C4-2B (cell line): ENCODE measurements around the gene GNL2.

Source experiments
- ZFX ChIP-seq: fragments of 450-650 bp; IDR thresholded peaks from 2 replicates; pipeline ENCODE4 v1.6.1; 2017
- TF ChIP-seq, protein P1 (sequence below): fragments of 450-650 bp; conservative IDR thresholded peaks from 2 replicates; pipeline ENCODE4 v1.5.1; 2017; ENCODE audit warnings: mild to moderate bottlenecking

DNA sequence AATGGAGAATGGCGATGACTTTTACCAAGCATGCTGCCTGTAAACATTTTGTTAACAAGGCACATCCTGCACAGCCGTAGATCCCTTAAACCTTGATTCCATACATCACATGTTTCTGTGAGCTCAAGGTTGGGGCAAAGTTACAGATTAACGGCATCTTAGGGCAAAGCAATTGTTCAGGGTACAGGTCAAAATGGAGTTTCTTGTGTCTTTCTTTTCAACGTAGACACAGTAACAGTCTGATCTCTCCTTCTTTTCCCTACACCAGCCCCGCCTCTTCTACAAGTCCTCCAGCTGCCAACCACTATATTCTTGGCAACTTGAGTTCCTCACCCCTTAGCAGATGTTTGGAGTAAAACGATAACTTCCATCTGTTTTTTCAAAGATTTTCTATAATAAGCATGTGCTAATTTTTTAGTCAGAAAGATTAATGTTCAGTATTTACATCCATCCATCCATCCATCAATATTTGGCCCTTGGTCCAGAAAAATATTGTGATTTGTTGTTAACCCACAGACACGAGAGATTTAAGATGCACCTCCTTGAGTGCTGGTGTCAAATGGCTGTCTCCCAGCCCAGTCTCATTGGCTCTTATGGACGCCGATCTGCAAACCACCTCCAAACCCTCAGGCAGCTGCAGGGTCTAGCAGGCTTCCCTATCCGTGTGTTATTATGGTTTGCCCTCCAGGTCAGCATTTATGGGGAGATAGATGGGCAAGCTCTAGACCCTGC, 35.2 kb downstream of the GNL2 start:
- TF ChIP-seq, protein P1, sequence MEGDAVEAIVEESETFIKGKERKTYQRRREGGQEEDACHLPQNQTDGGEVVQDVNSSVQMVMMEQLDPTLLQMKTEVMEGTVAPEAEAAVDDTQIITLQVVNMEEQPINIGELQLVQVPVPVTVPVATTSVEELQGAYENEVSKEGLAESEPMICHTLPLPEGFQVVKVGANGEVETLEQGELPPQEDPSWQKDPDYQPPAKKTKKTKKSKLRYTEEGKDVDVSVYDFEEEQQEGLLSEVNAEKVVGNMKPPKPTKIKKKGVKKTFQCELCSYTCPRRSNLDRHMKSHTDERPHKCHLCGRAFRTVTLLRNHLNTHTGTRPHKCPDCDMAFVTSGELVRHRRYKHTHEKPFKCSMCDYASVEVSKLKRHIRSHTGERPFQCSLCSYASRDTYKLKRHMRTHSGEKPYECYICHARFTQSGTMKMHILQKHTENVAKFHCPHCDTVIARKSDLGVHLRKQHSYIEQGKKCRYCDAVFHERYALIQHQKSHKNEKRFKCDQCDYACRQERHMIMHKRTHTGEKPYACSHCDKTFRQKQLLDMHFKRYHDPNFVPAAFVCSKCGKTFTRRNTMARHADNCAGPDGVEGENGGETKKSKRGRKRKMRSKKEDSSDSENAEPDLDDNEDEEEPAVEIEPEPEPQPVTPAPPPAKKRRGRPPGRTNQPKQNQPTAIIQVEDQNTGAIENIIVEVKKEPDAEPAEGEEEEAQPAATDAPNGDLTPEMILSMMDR, result no peak
- no peak for TF ChIP-seq ZFX
